GM19324 (cell line): Measurements from ENCODE around the gene ASPSCR1.

Experiments
- ATAC-seq: cut with Tn5 transposase; IDR thresholded peaks from one replicate; pipeline ENCODE4 v1.9.1; 2021; ENCODE audit warnings: mild to moderate bottlenecking, moderate library complexity; ENCODE audit not compliant: unreplicated experiment, low FRiP score

The ASPSCR1 gene

GRCh38 chr17:81958633-81959342 lies 18.6 kb upstream of the ASPSCR1 start:
- ATAC-seq = no peak

DNA sequence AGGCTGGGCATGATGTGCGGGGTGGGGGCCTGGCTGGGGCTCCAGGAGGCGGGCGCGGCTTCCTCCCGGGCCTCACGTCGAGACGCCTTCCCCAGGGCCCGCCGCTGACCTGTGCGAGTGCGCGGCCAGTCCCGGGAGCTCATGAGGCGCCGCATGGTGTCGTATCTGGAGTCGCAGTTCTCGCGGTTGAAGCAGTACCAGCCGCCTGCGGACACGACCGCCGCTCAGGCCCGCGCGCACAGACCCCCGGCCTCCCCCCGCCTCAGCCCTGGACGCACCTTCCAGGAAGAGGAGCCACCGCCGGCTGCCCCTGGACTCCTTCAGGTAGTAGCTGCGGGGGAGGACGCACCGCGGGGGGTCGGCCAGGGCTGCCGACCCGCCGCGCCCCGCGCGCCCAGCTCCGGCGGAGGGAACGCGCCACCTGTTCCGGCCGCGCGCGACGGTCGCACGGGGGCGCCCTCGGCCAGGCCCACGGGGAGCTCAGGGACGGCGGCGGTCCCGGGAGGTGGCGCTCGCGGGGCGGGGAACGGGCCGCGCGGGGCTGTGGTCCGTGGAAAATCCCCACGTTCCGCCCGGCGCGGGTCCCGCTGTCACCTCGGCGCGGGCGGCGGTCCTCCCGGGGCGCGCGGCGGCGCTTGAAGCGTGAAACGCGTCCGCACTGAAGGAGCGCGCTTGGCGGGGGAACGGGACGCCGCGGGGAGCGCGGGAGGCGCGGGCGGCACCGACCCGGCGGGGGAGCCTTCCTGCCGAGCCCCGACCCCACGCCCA lies 17.9 kb upstream of the ASPSCR1 start:
- peak; percentile 61 for ATAC-seq

DNA sequence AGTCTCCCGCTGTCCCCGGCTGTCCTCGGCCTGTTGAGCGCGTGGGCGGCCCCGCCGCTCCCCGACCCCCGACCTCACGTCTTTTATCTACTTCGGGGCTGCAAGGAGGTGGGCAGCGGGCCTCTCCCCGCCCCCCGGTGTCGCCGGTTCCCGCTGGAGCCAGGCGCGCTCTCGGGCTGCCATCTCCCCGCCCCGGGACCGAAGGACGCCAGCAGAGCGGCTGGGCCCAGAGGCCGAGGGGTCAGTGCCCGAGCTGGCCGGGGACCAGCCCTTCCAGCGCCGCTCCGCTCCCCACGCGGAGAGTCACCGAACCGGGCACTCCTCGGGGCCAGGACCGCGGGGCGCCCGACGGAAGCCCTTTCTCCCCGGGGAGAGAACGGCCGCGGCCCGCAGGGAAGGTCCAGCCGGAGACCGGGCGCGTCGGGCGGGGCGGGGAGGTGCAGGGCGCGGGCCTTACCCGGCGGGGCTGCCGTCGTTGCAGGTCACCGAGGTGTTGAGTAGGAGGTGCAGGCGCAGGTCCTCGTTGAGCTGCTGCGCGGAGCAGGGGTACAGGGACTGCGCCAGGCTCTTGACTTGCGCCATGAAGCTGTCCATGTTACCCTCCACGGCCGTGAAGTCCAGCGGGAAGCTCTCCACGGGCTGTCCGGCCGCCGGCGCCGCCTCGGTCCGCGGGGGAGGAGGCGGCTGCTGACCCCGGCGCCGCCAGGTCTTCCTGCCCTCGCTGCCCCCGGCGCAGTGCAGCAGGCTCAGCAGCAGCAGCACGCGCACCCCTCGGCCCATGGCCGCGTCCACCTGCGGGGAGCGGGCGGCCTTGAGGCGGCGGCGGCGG lies 17.1 kb upstream of the ASPSCR1 start:
- no peak for ATAC-seq

DNA sequence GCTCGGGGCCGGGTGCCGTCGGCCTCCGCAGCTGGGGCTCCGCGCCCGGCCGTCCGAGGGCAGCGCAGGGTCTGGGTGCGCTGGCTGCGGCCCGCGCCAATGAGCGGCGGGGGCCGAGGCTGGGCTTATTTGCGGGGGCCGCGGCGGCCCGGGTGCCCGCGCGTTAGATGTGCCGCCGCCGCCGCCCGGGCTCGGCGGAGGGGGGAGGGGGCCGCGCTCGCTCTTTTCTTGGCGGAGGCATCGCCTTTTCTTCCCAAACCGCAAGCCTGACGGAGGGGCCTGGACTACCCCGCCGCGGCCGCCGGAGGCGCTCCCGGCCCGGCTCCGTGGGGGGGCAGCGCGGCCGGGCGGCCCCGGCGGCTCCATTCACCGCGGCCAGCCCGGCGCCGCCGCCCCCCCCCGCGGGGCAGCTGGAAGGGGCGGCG lies 16.3 kb upstream of the ASPSCR1 start, which contains the start of gene NOTUM:
Gene NOTUM, minus strand, starts transcription at position 101 of the 425 bp plus-strand sequence. CDS start 278 bp downstream, outside the sequence.
- ATAC-seq = no peak

DNA sequence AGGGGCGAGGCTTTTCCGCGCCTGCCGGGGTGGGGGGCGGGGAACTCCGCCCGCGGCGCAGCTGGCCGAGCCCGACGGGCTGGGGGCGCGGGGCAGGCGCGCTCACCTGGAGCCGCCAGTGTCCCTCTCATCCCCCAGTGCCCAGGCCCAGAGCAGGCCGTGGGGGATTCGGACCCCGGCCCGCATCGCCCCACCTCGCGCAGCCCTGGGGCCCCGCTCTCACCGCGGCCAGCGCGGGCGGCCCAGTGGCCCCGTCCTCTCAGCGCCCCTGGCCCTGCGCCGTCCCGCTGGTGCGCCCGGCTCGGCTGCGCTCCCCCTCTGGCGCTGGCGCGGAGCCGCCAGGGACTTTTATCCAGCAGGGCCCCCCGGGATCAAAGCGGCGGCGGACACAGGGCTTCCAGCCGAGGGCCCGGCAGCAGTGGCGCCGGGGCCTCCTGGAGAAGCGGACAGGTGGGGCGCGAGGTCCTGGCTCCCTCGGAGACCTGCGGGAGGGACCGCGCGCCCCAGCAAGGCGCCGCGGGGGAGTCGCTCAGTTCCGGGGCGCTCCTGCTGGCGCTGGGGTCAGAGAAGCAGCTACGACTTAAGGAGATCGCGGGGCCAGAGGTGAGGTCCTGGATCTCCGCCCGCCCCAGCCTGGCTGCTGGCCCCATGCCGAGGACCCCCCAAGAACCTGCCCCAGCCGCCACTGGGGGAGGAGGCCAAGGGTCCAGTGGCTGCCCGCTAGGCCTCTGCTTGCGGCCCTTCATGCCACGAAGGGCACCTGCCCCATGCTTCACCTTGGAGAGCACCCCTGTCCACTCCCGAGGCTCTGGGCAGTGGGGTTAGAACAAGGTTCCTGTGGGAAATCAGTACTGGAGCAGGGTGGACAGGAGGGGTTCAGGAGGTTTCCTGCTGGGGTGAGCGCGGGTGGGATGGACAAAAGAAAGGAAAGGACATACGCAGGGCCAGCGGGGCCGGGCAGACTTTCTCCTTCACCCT lies 15.6 kb upstream of the ASPSCR1 start:
- ATAC-seq = no peak

DNA sequence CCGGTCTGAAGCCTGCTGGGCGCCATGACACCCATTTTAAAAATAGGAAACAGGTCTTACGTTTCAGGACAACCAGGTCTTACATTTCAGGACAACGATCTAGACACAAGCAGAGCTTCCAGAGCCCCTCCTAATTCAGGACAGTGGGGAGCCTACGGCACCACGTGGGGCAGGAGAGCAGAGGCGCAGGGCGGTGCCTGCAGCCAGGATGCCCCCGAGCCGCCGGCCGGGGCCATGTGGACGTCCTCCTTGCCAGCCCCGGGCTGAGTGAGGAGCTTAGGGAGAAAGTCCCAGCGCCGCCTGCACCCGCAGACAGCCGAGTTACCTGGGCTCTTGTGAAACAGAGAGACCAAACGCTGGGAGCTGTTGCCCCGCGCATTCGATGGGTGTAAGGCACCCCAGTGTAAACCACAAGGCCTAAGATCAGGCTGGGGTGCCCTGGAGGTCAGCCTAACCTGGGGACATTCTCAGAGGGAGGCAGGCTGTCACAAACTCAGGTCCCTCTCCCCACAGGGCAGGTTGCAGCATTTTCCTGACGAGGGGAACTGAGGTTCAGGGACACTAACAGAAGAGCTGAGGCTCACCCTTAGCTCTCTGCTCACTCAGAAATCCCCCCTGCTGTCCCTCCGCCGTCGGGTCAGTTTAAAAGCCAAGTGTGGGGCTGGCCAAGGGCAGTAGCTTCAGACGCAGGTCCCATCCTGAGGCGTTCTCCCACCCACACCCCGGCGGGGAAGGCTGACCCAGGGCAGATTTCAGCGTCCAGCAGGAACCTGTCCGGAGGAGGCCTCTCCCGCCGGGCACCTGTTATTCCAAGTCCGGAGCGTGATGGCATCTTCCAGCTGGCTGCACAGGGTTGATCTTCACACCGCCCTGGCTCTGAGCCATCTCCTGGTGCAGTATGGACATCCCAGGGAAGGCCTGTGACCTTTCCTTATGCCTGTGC lies 14.7 kb upstream of the ASPSCR1 start:
- no peak for ATAC-seq

- no peak for ATAC-seq
These were observed 13.2 kb upstream of the ASPSCR1 start for GRCh38 chr17:81964081-81964849.

DNA sequence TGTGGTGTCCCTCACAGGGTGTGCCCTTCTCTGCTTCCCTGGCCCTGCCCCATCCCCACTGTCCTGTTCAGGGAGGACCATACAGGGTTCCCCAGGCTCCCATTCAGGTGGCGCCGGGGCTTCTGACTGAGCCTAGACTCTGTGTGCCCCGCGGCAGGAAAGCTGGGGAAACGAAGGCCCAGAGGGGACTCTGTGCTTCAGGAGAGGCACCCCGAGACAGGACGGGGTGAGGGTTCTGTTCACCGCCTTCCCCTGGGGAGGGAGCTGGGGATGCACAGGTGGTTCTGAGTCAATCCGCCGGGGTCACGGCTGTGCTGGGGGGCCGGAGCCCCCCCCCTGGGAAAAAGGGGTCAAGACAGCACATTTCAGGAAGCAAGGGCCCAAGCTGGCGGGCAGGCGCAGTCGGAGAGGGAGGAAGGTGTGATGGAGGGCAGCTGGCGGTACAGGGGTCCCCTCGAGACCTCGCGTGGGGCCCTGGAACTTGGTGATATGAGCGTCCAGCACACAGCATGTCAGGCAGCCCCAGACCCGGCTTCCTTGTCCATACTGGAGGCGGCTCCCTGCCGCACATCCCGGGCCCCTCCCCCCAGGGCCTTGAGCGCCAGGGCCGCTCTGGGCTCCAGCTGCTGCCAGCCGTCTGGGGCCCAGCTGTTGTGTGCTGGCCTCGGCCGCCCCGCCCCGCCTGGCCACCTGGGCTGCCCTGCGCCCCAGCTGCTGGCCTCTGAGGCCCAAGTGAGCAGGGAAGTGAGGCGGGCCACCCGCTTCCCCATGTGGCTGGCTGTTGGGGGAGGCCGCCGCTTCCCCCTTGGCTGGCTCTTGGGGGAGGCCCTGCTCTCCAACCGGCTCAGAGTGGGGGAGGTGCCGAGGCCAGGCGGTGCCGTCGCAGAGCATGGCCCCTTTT lies 10.8 kb upstream of the ASPSCR1 start:
- no peak for ATAC-seq

DNA sequence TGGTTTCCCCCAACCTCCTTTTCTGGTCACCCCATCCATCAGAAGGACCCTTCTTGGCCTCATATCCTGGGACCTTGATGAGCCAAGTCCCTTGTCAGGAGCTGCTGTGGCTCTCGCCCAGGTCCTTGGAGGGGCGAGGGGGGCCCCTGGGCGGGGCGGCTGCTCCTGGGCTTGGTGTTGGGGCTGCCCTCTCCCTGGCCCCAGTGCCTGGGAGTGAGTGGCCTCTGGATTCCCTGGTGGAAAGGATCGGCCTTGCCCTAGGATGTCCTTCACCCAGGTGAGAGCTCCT lies 10.2 kb upstream of the ASPSCR1 start:
- no peak for ATAC-seq

DNA sequence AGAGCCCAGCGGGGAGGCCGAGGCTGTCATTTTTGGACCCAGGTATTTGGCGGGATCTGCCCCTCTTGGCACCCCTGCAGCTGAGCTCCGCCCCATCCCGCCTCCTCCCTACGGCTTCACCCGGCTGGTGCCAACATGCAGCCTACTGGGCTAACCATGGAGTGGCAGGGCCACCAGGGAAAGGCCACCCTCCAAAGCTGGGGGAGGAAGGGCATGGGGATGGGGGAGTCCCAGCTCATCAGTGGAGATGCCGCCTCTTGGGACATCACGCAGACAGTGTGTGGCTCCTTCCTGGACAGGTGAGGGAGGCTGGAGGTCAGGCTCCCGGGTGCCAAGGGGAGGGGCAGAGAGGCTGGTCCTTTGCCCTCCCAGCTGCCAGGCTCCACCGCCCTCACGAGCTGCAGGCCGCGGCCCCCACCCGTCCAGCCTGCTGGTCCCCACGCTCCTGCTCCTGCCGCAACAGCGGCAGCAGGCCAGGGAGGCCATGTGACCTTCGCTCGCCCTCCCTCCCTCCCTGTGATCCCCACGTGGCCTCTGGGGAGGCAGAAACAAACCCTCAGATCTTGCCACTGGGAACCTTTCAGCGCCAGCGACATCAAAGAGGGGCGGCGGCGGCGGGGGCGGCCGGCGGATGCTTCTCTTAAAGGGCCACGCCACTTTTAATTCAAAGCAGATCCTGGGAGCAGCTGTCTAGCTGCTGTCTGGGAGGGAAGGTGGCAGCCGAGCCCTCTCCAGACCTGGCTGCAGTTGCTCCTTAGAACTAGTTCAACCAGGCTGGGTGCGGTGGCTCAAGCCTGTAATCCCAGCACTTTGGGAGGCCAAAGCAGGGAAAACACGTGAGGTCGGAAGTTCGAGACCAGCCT lies 9.7 kb upstream of the ASPSCR1 start:
- no peak for ATAC-seq

GRCh38 chr17:81968396-81968745 lies 9.1 kb upstream of the ASPSCR1 start:
- no peak for ATAC-seq

- ATAC-seq = no peak
These were observed 8.3 kb upstream of the ASPSCR1 start for GRCh38 chr17:81968850-81969812.

DNA sequence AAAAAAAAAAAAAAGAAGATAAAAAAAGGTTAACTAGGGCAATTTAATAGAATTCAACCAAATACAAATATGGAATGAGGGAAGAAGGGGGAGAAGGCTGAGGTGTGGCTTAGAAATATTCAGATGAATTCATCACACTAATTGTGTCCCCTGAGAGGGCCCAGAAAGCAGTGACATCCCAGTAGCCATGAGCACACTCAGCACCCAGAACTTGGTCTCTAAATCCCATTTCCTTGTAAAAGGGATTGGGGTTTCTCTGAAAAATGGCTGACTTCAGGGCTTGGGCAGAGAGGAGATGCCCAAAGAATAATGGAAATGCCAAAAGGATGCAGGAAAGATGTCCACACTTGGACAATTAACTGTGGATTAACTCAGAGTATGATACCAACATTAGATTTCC lies 4.0 kb upstream of the ASPSCR1 start:
- ATAC-seq = no peak

- peak; percentile 4 for ATAC-seq
These were observed 858 bp upstream of the ASPSCR1 start for GRCh38 chr17:81976332-81977210.
